DOHH2 (cell line): ENCODE results near the gene C11orf42.

ENCODE experiments used
- H3F3A ChIP-seq: fragments of 200-600 bp; sonication (generic), shearing (Covaris generic); 2 replicates; pipeline ENCODE4 v1.6.0; 2016; ENCODE audit warnings: antibody characterized with exemption, mild to moderate bottlenecking; ENCODE audit not compliant: control insufficient read depth, insufficient read depth
- H3K27ac ChIP-seq: fragments of 200-600 bp; sonication (generic); 2 replicates; pipeline ENCODE4 v1.5.1; 2014; ENCODE audit warnings: low read depth, mild to moderate bottlenecking, low read length, moderate library complexity
- H3K27me3 ChIP-seq: fragments of 200-600 bp; sonication (generic); 2 replicates; pipeline ENCODE4 v1.6.1; 2014; ENCODE audit warnings: mild to moderate bottlenecking, low read length, mixed read lengths; ENCODE audit not compliant: control insufficient read depth
- H3K36me3 ChIP-seq: fragments of 200-600 bp; sonication (generic); 2 replicates; pipeline ENCODE4 v1.6.1; 2014; ENCODE audit warnings: mild to moderate bottlenecking, low read length, moderate library complexity, mixed read lengths; ENCODE audit not compliant: control insufficient read depth
- H3K4me1 ChIP-seq: fragments of 200-600 bp; sonication (generic); 2 replicates; pipeline ENCODE4 v1.6.1; 2014; ENCODE audit warnings: mild to moderate bottlenecking, low read length, mixed read lengths; ENCODE audit not compliant: control insufficient read depth
- H3K4me2 ChIP-seq: fragments of 200-600 bp; sonication (generic); 2 replicates; pipeline ENCODE4 v1.6.0; 2014; ENCODE audit warnings: mild to moderate bottlenecking, low read length, moderate library complexity
- H3K4me3 ChIP-seq: fragments of 200-600 bp; sonication (generic); 2 replicates; pipeline ENCODE4 v1.5.1; 2014; ENCODE audit warnings: mild to moderate bottlenecking, low read length, mixed read lengths
- H3K79me2 ChIP-seq: fragments of 200-600 bp; sonication (generic); 2 replicates; pipeline ENCODE4 v1.6.1; 2014; ENCODE audit warnings: mild to moderate bottlenecking, low read length, mixed read lengths; ENCODE audit not compliant: control insufficient read depth
- H3K9me2 ChIP-seq: fragments of 200-600 bp; sonication (generic); replicated peaks from 2 replicates; pipeline ENCODE4 v1.6.1; 2014; ENCODE audit warnings: mild to moderate bottlenecking, low read length, mixed read lengths; ENCODE audit not compliant: control insufficient read depth
- H3K9me3 ChIP-seq: fragments of 200-600 bp; sonication (generic); 2 replicates; pipeline ENCODE4 v1.6.1; 2014; ENCODE audit warnings: antibody characterized with exemption, low read length, mixed read lengths; ENCODE audit not compliant: control insufficient read depth, insufficient read depth
- H4K20me1 ChIP-seq: fragments of 200-600 bp; sonication (generic); 2 replicates; pipeline ENCODE4 v1.6.0; 2014; ENCODE audit warnings: low read depth, mild to moderate bottlenecking, antibody characterized with exemption, low read length, moderate library complexity; ENCODE audit not compliant: control insufficient read depth, insufficient read depth
- EZH2phosphoT487 ChIP-seq: fragments of 200-600 bp; sonication (generic); IDR thresholded peaks from 2 replicates; pipeline ENCODE4 v1.6.1; 2017; ENCODE audit warnings: borderline replicate concordance, mild to moderate bottlenecking, antibody characterized with exemption, low read length, moderate library complexity, mixed read lengths
- TF ChIP-seq, protein P1 (sequence below): fragments of 200-600 bp; sonication (generic); IDR thresholded peaks from one replicate; pipeline ENCODE4 v1.5.1; 2014; ENCODE audit warnings: antibody characterized with exemption, mild to moderate bottlenecking, low read depth, low read length; ENCODE audit not compliant: poor library complexity, severe bottlenecking

Gene C11orf42

DNA sequence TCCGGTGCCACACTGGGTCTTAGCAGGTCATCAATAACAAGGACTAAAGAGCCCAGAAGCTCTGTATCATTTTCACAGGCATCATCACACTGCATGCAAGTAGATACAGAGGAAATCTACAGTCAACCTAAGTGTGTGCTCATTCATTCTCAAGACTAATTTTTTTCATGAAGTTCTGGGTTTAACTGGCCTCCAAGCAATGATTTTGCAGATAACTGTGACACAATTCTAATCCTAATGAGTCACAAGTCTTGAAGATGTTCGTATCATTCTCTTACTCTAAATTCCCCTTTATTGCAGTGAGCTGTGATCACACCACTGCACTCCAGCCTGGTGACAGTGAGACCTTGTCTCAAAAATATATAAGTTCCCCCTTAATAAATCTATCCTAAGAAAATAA is 3.9 kb upstream of the C11orf42 start:
- H3K9me2 ChIP-seq: no peaks in the 10 kb centered on the region
- no peaks in the 10 kb centered on the region for H3K27me3 ChIP-seq
- no peaks in the 10 kb centered on the region for H3F3A ChIP-seq
- H4K20me1 ChIP-seq: no peaks in the 10 kb centered on the region
- no peaks in the 10 kb centered on the region for H3K79me2 ChIP-seq
- TF ChIP-seq EZH2phosphoT487: no peak
- TF ChIP-seq, protein P1, sequence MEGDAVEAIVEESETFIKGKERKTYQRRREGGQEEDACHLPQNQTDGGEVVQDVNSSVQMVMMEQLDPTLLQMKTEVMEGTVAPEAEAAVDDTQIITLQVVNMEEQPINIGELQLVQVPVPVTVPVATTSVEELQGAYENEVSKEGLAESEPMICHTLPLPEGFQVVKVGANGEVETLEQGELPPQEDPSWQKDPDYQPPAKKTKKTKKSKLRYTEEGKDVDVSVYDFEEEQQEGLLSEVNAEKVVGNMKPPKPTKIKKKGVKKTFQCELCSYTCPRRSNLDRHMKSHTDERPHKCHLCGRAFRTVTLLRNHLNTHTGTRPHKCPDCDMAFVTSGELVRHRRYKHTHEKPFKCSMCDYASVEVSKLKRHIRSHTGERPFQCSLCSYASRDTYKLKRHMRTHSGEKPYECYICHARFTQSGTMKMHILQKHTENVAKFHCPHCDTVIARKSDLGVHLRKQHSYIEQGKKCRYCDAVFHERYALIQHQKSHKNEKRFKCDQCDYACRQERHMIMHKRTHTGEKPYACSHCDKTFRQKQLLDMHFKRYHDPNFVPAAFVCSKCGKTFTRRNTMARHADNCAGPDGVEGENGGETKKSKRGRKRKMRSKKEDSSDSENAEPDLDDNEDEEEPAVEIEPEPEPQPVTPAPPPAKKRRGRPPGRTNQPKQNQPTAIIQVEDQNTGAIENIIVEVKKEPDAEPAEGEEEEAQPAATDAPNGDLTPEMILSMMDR: no peak
- 0 out of 2 replicates have a peak, but pooled peaks cover 3% of the 10 kb centered on the region for H3K36me3 ChIP-seq
- no peak overlapping the region for H3K27ac ChIP-seq
- no peaks in the 10 kb centered on the region for H3K4me1 ChIP-seq
- H3K9me3 ChIP-seq: no peaks in the 10 kb centered on the region
- H3K4me3 ChIP-seq: no peak overlapping the region
- no peak overlapping the region for H3K4me2 ChIP-seq

DNA sequence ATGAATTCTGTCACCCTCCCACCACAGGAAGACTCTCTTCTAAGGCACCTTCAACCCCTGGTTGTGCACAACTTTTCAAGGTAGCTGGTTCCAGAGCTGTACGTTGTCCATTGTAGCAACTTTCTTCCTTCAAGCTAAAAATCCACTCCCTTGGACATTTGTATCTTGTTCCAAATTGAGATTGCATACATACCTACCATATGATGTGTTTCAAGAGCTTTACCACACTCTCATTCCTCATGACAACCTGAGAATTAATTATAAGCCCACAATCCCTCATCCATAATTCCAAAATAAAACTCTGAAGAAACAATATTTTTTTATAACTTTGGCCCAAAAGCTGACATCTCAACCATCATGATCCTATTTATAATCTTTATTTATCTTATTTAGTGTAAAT is 3.3 kb upstream of the C11orf42 start:
- no peaks in the 10 kb centered on the region for H3K9me2 ChIP-seq
- H3K4me1 ChIP-seq: no peaks in the 10 kb centered on the region
- H3K9me3 ChIP-seq: no peaks in the 10 kb centered on the region
- no peaks in the 10 kb centered on the region for H4K20me1 ChIP-seq
- H3K79me2 ChIP-seq: no peaks in the 10 kb centered on the region
- no peak overlapping the region for H3K27ac ChIP-seq
- no peaks in the 10 kb centered on the region for H3K27me3 ChIP-seq
- H3F3A ChIP-seq: no peaks in the 10 kb centered on the region
- no peak for TF ChIP-seq EZH2phosphoT487
- TF ChIP-seq, protein P1: no peak
- H3K4me2 ChIP-seq: no peak overlapping the region
- H3K4me3 ChIP-seq: no peak overlapping the region
- H3K36me3 ChIP-seq: 0 out of 2 replicates have a peak, but pooled peaks cover 3% of the 10 kb centered on the region

DNA sequence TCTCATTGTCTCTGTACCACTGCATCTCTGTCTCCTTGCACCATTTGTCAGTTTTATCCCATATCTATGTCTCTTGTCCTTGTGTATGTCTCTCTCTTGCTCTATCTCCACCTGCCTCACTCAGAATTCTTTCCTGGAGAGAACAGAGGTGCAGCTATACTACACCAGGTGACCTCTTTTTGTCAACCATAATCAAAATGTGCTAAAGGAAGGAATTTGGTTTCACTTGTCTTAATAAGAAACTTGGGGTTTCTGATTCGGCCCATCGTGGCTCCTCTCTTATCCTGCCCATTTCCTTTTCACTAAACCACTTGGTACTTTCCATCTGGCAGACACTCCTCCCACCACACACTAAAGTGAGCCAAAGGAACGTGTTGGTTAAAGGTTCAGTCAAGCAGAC is 2.0 kb upstream of the C11orf42 start:
- Histone ChIP-seq H3K9me3 (no peaks in the 10 kb centered on the region), H3F3A (no peaks in the 10 kb centered on the region), H3K4me1 (no peaks in the 10 kb centered on the region), H3K4me2 (no peak overlapping the region), H3K27ac (no peak overlapping the region), H3K36me3 (0 out of 2 replicates have a peak, but pooled peaks cover 3% of the 10 kb centered on the region), H3K79me2 (no peaks in the 10 kb centered on the region), H3K27me3 (no peaks in the 10 kb centered on the region), H4K20me1 (no peaks in the 10 kb centered on the region), H3K9me2 (no peaks in the 10 kb centered on the region), H3K4me3 (no peak overlapping the region)
- TF ChIP-seq EZH2phosphoT487: no peak
- TF ChIP-seq, protein P1: no peak

DNA sequence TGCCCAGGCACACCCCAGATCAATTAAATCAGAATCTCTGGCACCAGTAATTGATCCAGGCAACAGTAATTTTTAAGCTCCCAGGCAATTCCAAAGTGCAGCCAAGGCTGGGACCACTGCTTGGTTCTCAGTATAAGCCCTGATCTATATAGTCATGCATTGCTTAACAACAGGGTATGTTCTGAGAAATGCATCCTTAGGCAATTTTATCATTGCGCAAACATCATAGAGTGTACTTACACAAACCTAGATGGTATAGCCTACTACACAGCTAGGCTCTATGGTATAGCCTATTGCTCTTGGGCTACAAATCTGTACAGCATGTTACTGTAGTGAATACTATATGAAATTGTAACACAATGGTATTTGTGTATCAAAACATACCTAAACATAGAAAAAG is 651 bp upstream of the C11orf42 start:
- H3K36me3 ChIP-seq: peaks cover 3% of the 10 kb centered on the region; the same call in 1 of the 2 replicates
- H4K20me1 ChIP-seq: no peaks in the 10 kb centered on the region
- H3K79me2 ChIP-seq: no peaks in the 10 kb centered on the region
- H3K27me3 ChIP-seq: no peaks in the 10 kb centered on the region
- H3K4me1 ChIP-seq: no peaks in the 10 kb centered on the region
- no peak overlapping the region for H3K4me2 ChIP-seq
- H3K9me2 ChIP-seq: no peaks in the 10 kb centered on the region
- no peak overlapping the region for H3K4me3 ChIP-seq
- H3K9me3 ChIP-seq: no peaks in the 10 kb centered on the region
- H3K27ac ChIP-seq: no peak overlapping the region
- TF ChIP-seq EZH2phosphoT487: no peak
- TF ChIP-seq, protein P1: no peak
- H3F3A ChIP-seq: no peaks in the 10 kb centered on the region
